Ascending aorta (tissue), 2 donors: ENCODE measurements around the gene EPHA7. TPM values are rescaled to one million over a fixed set of nuclear protein-coding genes. Genes with fewer than 3 reads are reported as not detected.
A peak's percentile ranks its signal among the peaks of the same experiment; 100 is the strongest.

Experiments used
- DNase-seq, 2 donors: peaks; one replicate each; pipeline ENCODE4 v3.0.0-alpha.2; 2019; ENCODE audit warnings: low spot score in 2 of 2
- H3K27ac ChIP-seq, 2 donors: fragments of 200-600 bp; sonication (generic); one replicate each; pipeline ENCODE4 v1.5.1; 2016 to 2017; ENCODE audit warnings: mild to moderate bottlenecking in 1 of 2
- H3K27me3 ChIP-seq: fragments of 200-600 bp; sonication (generic); one replicate; pipeline ENCODE4 v1.5.1; 2017
- H3K36me3 ChIP-seq, 2 donors: fragments of 200-600 bp; sonication (generic); one replicate each; pipeline ENCODE4 v1.5.1; 2016
- H3K4me1 ChIP-seq, 2 donors: fragments of 200-600 bp; sonication (generic); one replicate each; pipeline ENCODE4 v1.5.1; 2016 to 2017; ENCODE audit warnings: mild to moderate bottlenecking in 1 of 2
- H3K4me3 ChIP-seq, 2 donors: fragments of 200-600 bp; sonication (generic); one replicate each; pipeline ENCODE4 v1.5.1; 2016 to 2017; ENCODE audit warnings: mild to moderate bottlenecking in 1 of 2
- H3K9me3 ChIP-seq, 2 donors: fragments of 200-600 bp; sonication (generic); one replicate each; pipeline ENCODE4 v1.5.1; 2016
- intact Hi-C: fragments of 100-400 bp; cut with DNase I; formaldehyde crosslinking; loops from one replicate; pipeline ENCODE4 v1.15.1; 2023
- total RNA-seq: library from RNA; depleted of rRNA; stranded (reverse); fragments of >200 nt; gene quantifications from one replicate; pipeline ENCODE4 v1.1.0, GENCODE V29; 2016
- TF ChIP-seq, protein P1 (sequence below), 3 experiments: fragments of 200-600 bp in 2 of 3; fragments of 450-650 bp in 1 of 3; sonication (generic) in 2 of 3; IDR thresholded peaks; one replicate each; pipeline ENCODE4 v1.5.1; 2016 to 2019; ENCODE audit warnings: antibody characterized with exemption in 3 of 3, mild to moderate bottlenecking in 1 of 3, moderate library complexity in 1 of 3

The EPHA7 gene
- total RNA-seq, 1 donor from 2014 or later, result 0.43 TPM

- Histone ChIP-seq H3K27me3 (no peaks in the 10 kb centered on the region), H3K27ac (no peak overlapping the region), H3K4me1 (no peaks in the 10 kb centered on the region), H3K36me3 (no peaks in the 10 kb centered on the region), H3K4me3 (no peak overlapping the region), H3K9me3 (no peaks in the 10 kb centered on the region)
- TF ChIP-seq, protein P1, sequence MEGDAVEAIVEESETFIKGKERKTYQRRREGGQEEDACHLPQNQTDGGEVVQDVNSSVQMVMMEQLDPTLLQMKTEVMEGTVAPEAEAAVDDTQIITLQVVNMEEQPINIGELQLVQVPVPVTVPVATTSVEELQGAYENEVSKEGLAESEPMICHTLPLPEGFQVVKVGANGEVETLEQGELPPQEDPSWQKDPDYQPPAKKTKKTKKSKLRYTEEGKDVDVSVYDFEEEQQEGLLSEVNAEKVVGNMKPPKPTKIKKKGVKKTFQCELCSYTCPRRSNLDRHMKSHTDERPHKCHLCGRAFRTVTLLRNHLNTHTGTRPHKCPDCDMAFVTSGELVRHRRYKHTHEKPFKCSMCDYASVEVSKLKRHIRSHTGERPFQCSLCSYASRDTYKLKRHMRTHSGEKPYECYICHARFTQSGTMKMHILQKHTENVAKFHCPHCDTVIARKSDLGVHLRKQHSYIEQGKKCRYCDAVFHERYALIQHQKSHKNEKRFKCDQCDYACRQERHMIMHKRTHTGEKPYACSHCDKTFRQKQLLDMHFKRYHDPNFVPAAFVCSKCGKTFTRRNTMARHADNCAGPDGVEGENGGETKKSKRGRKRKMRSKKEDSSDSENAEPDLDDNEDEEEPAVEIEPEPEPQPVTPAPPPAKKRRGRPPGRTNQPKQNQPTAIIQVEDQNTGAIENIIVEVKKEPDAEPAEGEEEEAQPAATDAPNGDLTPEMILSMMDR (IDR thresholded peaks at IDR 0.05), result no peak
- intact Hi-C loops, result no loop called here
- DNase-seq, result no peak
Measured at GRCh38 chr6:93437491-93437890, 18.1 kb upstream of the EPHA7 start.

DNA sequence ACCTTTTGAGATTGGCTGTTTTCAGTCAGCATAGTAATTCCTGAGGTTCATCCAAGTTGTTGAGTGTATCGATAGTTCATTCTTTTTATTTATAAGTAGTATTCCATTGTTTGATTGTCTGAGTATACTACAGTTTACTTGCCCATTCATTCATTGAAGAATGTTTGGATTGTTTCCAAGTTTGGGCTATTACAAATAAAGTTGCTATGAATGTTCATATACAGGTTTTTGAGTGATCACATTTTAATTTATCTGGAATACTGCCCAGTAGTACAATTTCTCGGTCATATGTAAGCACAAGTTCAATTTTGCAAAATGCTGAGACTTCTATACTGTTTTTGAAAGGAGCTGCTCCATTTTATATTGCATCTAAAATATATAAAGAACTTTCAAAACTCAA is 14.2 kb upstream of the EPHA7 start:
- Histone ChIP-seq H3K27me3 (no peaks in the 10 kb centered on the region), H3K27ac (no peak overlapping the region), H3K4me1 (no peaks in the 10 kb centered on the region), H3K9me3 (no peaks in the 10 kb centered on the region), H3K36me3 (no peaks in the 10 kb centered on the region), H3K4me3 (no peak overlapping the region)
- intact Hi-C loops, result no loop called here
- DNase-seq, result no peak
- TF ChIP-seq, protein P1 (IDR thresholded peaks at IDR 0.05), result no peak

- H3K27me3 ChIP-seq, result no peaks in the 10 kb centered on the region
- H3K27ac ChIP-seq, result no peak overlapping the region
- H3K4me1 ChIP-seq, result no peaks in the 10 kb centered on the region
- intact Hi-C loops, result no loop called here
- H3K4me3 ChIP-seq, result no peak overlapping the region
- DNase-seq, result no peak
- H3K9me3 ChIP-seq, result no peaks in the 10 kb centered on the region
- H3K36me3 ChIP-seq, result no peaks in the 10 kb centered on the region
- TF ChIP-seq, protein P1 (IDR thresholded peaks at IDR 0.05), result peak in 2 of 3 experiments; percentile 19 to 25
Measured at GRCh38 chr6:93424303-93425064, 5.1 kb upstream of the EPHA7 start.

GRCh38 chr6:93423542-93423941 is 4.2 kb upstream of the EPHA7 start:
- TF ChIP-seq, protein P1 (IDR thresholded peaks at IDR 0.05), result no peak
- H3K27ac ChIP-seq, result no peak overlapping the region
- no peaks in the 10 kb centered on the region for H3K36me3 ChIP-seq
- H3K4me1 ChIP-seq, result peaks cover 0 to 4% of the 10 kb centered on the region in 2 donors
- H3K9me3 ChIP-seq, result no peaks in the 10 kb centered on the region
- DNase-seq, result no peak
- no peak overlapping the region for H3K4me3 ChIP-seq
- intact Hi-C loops, result no loop called here
- H3K27me3 ChIP-seq, result no peaks in the 10 kb centered on the region

GRCh38 chr6:93420163-93420795 is 920 bp upstream of the EPHA7 start:
- H3K9me3 ChIP-seq, result no peaks in the 10 kb centered on the region
- no peak for DNase-seq
- H3K4me3 ChIP-seq, result peak overlapping the region; percentile 51 to 67
- no peaks in the 10 kb centered on the region for H3K36me3 ChIP-seq
- TF ChIP-seq, protein P1 (IDR thresholded peaks at IDR 0.05), result no peak
- intact Hi-C loops, result no loop called here
- H3K27me3 ChIP-seq, result peaks cover 7% of the 10 kb centered on the region
- peaks cover 9 to 13% of the 10 kb centered on the region in 2 donors for H3K4me1 ChIP-seq
- no peak overlapping the region for H3K27ac ChIP-seq
